Body of pancreas (tissue), 4 donors: Measurements from ENCODE around the gene SETDB1.

Source experiments
- POLR2A ChIP-seq, 3 donors: fragments of 450-650 bp; IDR thresholded peaks; one replicate each; pipeline ENCODE4 v1.6.1; 2016; ENCODE audit warnings: antibody characterized with exemption in 3 of 3, mild to moderate bottlenecking in 2 of 3
- TF ChIP-seq, protein P1 (sequence below), 7 experiments: fragments of 450-650 bp in 4 of 7; fragments of 200-600 bp in 3 of 7; sonication (generic) in 3 of 7; IDR thresholded peaks; one replicate each; pipeline ENCODE4 v1.5.1; 2016 to 2019; ENCODE audit warnings: antibody characterized with exemption in 7 of 7

DNA sequence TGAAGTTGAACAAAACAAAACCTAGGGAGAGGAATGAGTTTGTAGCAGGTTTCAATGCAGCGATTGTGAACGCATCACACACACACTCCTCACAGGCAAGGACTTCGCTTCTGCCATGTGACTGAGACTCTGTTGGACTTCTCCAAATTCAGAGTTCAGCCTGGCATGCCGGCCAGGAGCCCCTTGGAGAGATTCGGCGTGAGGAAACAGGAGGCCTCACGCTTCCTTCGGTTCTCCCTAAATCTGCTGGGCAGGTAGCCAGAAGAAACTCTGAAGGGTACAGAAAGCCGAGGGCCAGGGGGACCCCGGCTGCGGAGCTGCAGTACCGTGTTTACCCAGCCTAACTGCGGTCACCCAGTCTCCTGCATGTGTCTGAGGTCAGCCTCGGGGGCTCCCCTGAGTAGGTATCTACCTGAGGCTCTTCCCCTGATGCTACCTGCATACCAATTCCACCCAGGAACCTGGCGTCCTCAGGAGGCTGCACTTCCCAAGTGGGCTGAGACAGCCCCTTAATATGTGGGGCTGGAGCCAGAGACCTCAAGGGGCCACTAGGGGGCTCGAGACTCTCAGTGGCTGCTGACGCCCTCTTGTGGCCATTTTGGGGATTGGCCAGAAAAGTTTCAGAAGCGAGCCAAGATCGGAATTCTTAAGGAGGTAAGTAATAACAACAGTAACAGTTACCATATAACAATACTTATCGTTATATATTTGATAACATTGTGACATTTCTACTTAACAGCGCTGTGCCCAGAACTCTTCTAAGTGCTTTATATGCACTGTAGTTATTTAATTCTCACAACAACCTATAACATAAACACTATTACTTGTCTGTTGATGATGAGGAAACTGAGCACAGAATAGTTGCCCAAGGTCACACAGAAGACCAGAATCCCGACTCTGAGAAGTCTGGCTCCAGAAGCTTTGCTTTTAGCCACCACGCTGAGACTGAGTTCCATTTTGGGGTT lies 53.2 kb downstream of the SETDB1 start:
- TF ChIP-seq, protein P1, sequence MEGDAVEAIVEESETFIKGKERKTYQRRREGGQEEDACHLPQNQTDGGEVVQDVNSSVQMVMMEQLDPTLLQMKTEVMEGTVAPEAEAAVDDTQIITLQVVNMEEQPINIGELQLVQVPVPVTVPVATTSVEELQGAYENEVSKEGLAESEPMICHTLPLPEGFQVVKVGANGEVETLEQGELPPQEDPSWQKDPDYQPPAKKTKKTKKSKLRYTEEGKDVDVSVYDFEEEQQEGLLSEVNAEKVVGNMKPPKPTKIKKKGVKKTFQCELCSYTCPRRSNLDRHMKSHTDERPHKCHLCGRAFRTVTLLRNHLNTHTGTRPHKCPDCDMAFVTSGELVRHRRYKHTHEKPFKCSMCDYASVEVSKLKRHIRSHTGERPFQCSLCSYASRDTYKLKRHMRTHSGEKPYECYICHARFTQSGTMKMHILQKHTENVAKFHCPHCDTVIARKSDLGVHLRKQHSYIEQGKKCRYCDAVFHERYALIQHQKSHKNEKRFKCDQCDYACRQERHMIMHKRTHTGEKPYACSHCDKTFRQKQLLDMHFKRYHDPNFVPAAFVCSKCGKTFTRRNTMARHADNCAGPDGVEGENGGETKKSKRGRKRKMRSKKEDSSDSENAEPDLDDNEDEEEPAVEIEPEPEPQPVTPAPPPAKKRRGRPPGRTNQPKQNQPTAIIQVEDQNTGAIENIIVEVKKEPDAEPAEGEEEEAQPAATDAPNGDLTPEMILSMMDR (IDR thresholded peaks at IDR 0.05) = peak; percentile 97 to 100 (median 100)
- peak in 1 of 3 donors; percentile 9 for TF ChIP-seq POLR2A (IDR thresholded peaks at IDR 0.05)
